Right renal cortex interstitium (tissue), 3 donors: Measurements from ENCODE around the gene TTC7B. TPM values are rescaled to one million over a fixed set of nuclear protein-coding genes. Genes with fewer than 3 reads are reported as not detected.

Experiments
- DNase-seq, 3 donors: peaks; one replicate each; pipeline ENCODE4 v3.0.0-alpha.2; 2013; ENCODE audit warnings: low read depth in 3 of 3, low spot score in 2 of 3
- polyA plus RNA-seq, 3 donors: library from polyadenylated mRNA; unstranded; fragments of 120-200 nt; gene quantifications; one replicate each; pipeline ENCODE4 v1.2.1, GENCODE V29; 2013; ENCODE audit not compliant: insufficient read length in 3 of 3

Gene TTC7B
- polyA plus RNA-seq, 3 donors: 45.1 to 51.3 (median 45.2) TPM

- no peak for DNase-seq
These were observed 234.5 kb downstream of the TTC7B start for GRCh38 chr14:90581745-90582144.

- no peak for DNase-seq
These were observed 235.6 kb downstream of the TTC7B start for GRCh38 chr14:90580377-90581335.

- no peak for DNase-seq
These were observed 236.4 kb downstream of the TTC7B start for GRCh38 chr14:90579816-90580215.

GRCh38 chr14:90579088-90579487 is 237.1 kb downstream of the TTC7B start:
- no peak for DNase-seq

GRCh38 chr14:90578283-90578985 is 237.8 kb downstream of the TTC7B start:
- no peak for DNase-seq

- no peak for DNase-seq
These were observed 238.5 kb downstream of the TTC7B start for GRCh38 chr14:90577661-90578282.

- no peak for DNase-seq
These were observed 239.1 kb downstream of the TTC7B start for GRCh38 chr14:90576981-90577660.

GRCh38 chr14:90576581-90576980 is 239.6 kb downstream of the TTC7B start:
- no peak for DNase-seq

GRCh38 chr14:90575781-90576180 is 240.4 kb downstream of the TTC7B start:
- no peak for DNase-seq

- DNase-seq: no peak
These were observed 240.9 kb downstream of the TTC7B start for GRCh38 chr14:90575336-90575735.

GRCh38 chr14:90574188-90575131 is 241.8 kb downstream of the TTC7B start:
- no peak for DNase-seq

GRCh38 chr14:90573385-90574105 is 242.7 kb downstream of the TTC7B start:
- DNase-seq: no peak

GRCh38 chr14:90572441-90573150 is 243.6 kb downstream of the TTC7B start:
- no peak for DNase-seq

- no peak for DNase-seq
These were observed 244.9 kb downstream of the TTC7B start for GRCh38 chr14:90571149-90571947.

- DNase-seq: no peak
These were observed 245.8 kb downstream of the TTC7B start for GRCh38 chr14:90570461-90570860.

GRCh38 chr14:90569606-90570387 is 246.4 kb downstream of the TTC7B start:
- no peak for DNase-seq

GRCh38 chr14:90569201-90569600 is 247.0 kb downstream of the TTC7B start:
- no peak for DNase-seq
